KMS-11 (cell line): ENCODE results near the gene GPR146.
A peak's percentile ranks its signal among the peaks of the same experiment; 100 is the strongest.

ENCODE experiments used
- H2AFZ ChIP-seq: fragments of 200-600 bp; sonication (generic); 2 replicates; pipeline ENCODE4 v1.6.1; 2016; ENCODE audit warnings: antibody characterized with exemption, mixed run types, low read depth
- H3K27ac ChIP-seq: fragments of 200-600 bp; sonication (generic); 2 replicates; pipeline ENCODE4 v1.6.1; 2016; ENCODE audit warnings: mild to moderate bottlenecking, mixed run types
- H3K27me3 ChIP-seq: fragments of 200-600 bp; sonication (generic); 2 replicates; pipeline ENCODE4 v1.6.1; 2017; ENCODE audit warnings: mild to moderate bottlenecking, low read depth, mixed run types, moderate library complexity; ENCODE audit not compliant: insufficient read depth
- H3K36me3 ChIP-seq: fragments of 200-600 bp; sonication (generic); 2 replicates; pipeline ENCODE4 v1.6.1; 2017; ENCODE audit warnings: mild to moderate bottlenecking, mixed run types; ENCODE audit not compliant: insufficient read depth
- H3K4me1 ChIP-seq: fragments of 200-600 bp; sonication (generic); 2 replicates; pipeline ENCODE4 v1.6.1; 2016; ENCODE audit warnings: mild to moderate bottlenecking, low read depth, mixed run types; ENCODE audit not compliant: poor library complexity, severe bottlenecking
- H3K4me2 ChIP-seq: fragments of 200-600 bp; sonication (generic); 2 replicates; pipeline ENCODE4 v1.7.0; 2016; ENCODE audit warnings: mild to moderate bottlenecking, mixed run types
- H3K4me3 ChIP-seq: fragments of 200-600 bp; sonication (generic); IDR thresholded peaks from 2 replicates; pipeline ENCODE4 v1.6.1; 2017; ENCODE audit warnings: low read depth, low read length, mixed read lengths; ENCODE audit not compliant: insufficient read depth
- H3K79me2 ChIP-seq: fragments of 200-600 bp; sonication (generic); 2 replicates; pipeline ENCODE4 v1.6.1; 2016; ENCODE audit warnings: low read depth, mixed run types; ENCODE audit not compliant: insufficient read depth
- H3K9ac ChIP-seq: fragments of 200-600 bp; sonication (generic); 2 replicates; pipeline ENCODE4 v1.6.1; 2016; ENCODE audit warnings: mild to moderate bottlenecking, mixed run types
- H4K20me1 ChIP-seq: fragments of 200-600 bp; sonication (generic); 2 replicates; pipeline ENCODE4 v1.6.1; 2016; ENCODE audit warnings: mild to moderate bottlenecking, mixed run types; ENCODE audit not compliant: insufficient read depth
- CTCF ChIP-seq: fragments of 200-600 bp; sonication (generic); conservative IDR thresholded peaks from 2 replicates; pipeline ENCODE4 v1.6.1; 2017; ENCODE audit warnings: low read depth, mild to moderate bottlenecking, antibody characterized with exemption, low read length, moderate library complexity, mixed read lengths

GPR146 gene

GRCh38 chr7:1040790-1041189 is 3.6 kb upstream of the GPR146 start:
- H3K27ac ChIP-seq, result no peak overlapping the region
- H3K9ac ChIP-seq, result no peak overlapping the region

GRCh38 chr7:1041551-1042491 is 2.5 kb upstream of the GPR146 start:
- H3K9ac ChIP-seq, result no peak overlapping the region
- H3K27ac ChIP-seq, result no peak overlapping the region
- peaks cover 21% of the 10 kb centered on the region for H3K4me1 ChIP-seq

More at GRCh38 chr7:1040790-1041189, 3.6 kb upstream of the GPR146 start:
- no peaks in the 10 kb centered on the region for H3K27me3 ChIP-seq
- H4K20me1 ChIP-seq, result 0 out of 2 replicates have a peak, but pooled peaks cover 5% of the 10 kb centered on the region
- no peak for TF ChIP-seq CTCF
- H3K36me3 ChIP-seq, result no peaks in the 10 kb centered on the region
- no peaks in the 10 kb centered on the region for H3K79me2 ChIP-seq
- peaks cover 21% of the 10 kb centered on the region for H3K4me1 ChIP-seq
- H2AFZ ChIP-seq, result no peak overlapping the region
- H3K4me2 ChIP-seq, result no peak overlapping the region
- H3K4me3 ChIP-seq, result no peak overlapping the region

GRCh38 chr7:1042492-1042833 is 1.9 kb upstream of the GPR146 start:
- no peak overlapping the region for H2AFZ ChIP-seq
- H3K27me3 ChIP-seq, result no peaks in the 10 kb centered on the region
- no peak overlapping the region for H3K4me3 ChIP-seq
- no peak for TF ChIP-seq CTCF
- 0 out of 2 replicates have a peak, but pooled peaks cover 5% of the 10 kb centered on the region for H4K20me1 ChIP-seq
- H3K27ac ChIP-seq, result no peak overlapping the region
- H3K4me2 ChIP-seq, result no peak overlapping the region
- no peak overlapping the region for H3K9ac ChIP-seq
- peaks cover 21% of the 10 kb centered on the region for H3K4me1 ChIP-seq
- no peaks in the 10 kb centered on the region for H3K36me3 ChIP-seq
- H3K79me2 ChIP-seq, result no peaks in the 10 kb centered on the region

More at GRCh38 chr7:1041551-1042491, 2.5 kb upstream of the GPR146 start:
- Histone ChIP-seq H3K27me3 (no peaks in the 10 kb centered on the region), H4K20me1 (0 out of 2 replicates have a peak, but pooled peaks cover 5% of the 10 kb centered on the region), H2AFZ (no peak overlapping the region), H3K36me3 (no peaks in the 10 kb centered on the region), H3K79me2 (no peaks in the 10 kb centered on the region), H3K4me3 (no peak overlapping the region), H3K4me2 (no peak overlapping the region)
- no peak for TF ChIP-seq CTCF

GRCh38 chr7:1043552-1044188 is 676 bp upstream of the GPR146 start:
- no peaks in the 10 kb centered on the region for H3K27me3 ChIP-seq
- H3K9ac ChIP-seq, result peak overlapping the region; percentile 51; the same call in 1 of the 2 replicates
- H3K4me1 ChIP-seq, result peaks cover 26% of the 10 kb centered on the region
- peak overlapping the region; percentile 76 for H3K27ac ChIP-seq
- H3K36me3 ChIP-seq, result no peaks in the 10 kb centered on the region
- peak overlapping the region; percentile 72 for H3K4me2 ChIP-seq
- peak overlapping the region; percentile 59 for H2AFZ ChIP-seq
- no peak overlapping the region for H3K4me3 ChIP-seq
- no peaks in the 10 kb centered on the region for H3K79me2 ChIP-seq
- 0 out of 2 replicates have a peak, but pooled peaks cover 5% of the 10 kb centered on the region for H4K20me1 ChIP-seq
- no peak for TF ChIP-seq CTCF
